NOMO-1 treated with DMSO at 0.1 percent for 48 hours (cell line): ENCODE data around the gene CDH4.

ENCODE experiments used
- DNase-seq: peaks from one replicate; lab custom pipeline; 2025; ENCODE audit not compliant: unreplicated experiment; lab: John Stamatoyannopoulos, UW

The CDH4 gene

DNA sequence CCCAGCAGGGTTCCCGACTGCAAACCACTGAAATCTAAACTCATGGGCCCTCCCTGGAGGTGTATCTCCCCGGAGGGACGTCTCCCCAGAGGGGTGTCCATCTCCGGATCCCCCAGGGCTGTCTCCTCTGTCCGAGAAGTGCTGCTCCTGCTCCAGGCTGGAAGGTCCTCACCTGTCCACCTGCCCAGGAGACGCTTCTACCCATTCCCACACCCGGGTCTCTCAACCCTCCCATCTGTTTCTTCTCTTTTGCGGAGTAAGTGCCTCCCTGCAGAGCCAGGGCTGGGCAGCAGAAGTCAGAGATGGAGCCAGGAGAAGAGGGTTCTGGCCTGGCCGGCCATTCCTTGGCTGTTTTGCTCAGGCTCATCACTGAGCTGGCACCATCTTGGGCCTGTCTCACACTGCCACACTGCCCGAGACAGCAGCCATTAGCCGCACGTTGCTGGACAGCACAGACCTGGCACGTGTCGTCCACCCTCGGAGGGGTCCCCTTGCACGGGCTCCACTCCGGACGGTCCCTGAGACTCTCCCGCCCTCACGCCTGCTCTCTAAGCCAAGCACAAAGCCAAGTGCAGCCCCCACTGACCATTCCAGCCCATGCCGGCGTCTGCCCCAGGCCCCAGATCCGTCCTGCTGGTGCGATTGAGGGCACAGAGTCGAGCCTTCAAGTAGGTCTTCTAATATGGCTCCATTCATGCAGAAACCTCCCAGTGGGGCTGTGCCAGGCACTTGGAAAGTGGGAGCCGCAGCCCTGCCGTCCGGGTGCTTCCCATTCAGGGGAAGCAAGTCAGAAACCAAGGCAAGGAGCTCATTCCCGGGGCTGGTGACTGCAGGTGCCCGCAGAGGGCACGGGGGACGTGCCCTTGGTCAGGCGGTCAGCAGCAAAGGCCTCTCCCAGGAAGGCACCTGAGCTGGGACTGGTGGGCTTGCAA, 445.9 kb downstream of the CDH4 start:
- DNase-seq: no peak

DNA sequence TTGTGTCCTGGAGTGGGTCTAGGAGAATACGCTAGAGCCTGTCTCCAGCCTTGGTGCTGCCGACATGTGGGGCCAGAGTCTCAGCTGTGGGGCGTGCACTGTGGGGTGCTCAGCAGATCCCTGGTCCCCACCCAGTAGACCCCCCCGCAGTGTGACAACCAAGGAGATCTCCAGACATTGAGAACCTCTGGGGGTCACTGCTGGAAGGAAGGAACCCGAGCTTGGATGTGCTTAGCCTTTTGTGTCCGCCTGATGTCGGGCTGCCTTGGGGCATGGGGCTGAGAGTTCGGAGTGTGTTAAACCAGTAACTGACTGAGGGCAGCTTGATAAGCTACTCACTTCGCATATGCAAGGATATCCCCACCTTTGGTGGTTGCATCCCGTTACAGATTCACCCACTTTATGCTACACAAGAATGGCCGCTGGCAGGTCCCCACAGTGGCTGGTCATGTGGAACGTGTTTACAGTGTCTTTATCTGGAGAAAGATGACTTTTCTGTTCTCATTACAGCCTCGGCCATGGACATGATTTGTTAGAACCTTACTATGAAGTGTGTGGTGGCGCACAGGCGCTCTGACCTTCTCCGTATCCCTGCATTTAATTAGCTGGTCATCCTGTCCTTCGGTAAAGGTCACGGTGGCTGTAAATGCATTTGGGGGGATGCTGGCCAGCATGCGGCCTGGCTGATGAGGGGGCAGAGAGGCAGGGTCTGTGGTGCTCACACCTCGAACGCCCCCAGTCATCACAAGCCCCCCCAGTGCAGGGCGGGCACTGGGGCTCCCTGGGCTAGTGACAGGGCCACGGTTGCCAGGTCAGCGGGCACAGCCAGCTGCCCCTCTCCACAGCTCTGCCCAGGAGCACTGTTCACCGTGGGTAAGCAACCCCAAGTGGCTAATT, 446.8 kb downstream of the CDH4 start:
- no peak for DNase-seq

DNA sequence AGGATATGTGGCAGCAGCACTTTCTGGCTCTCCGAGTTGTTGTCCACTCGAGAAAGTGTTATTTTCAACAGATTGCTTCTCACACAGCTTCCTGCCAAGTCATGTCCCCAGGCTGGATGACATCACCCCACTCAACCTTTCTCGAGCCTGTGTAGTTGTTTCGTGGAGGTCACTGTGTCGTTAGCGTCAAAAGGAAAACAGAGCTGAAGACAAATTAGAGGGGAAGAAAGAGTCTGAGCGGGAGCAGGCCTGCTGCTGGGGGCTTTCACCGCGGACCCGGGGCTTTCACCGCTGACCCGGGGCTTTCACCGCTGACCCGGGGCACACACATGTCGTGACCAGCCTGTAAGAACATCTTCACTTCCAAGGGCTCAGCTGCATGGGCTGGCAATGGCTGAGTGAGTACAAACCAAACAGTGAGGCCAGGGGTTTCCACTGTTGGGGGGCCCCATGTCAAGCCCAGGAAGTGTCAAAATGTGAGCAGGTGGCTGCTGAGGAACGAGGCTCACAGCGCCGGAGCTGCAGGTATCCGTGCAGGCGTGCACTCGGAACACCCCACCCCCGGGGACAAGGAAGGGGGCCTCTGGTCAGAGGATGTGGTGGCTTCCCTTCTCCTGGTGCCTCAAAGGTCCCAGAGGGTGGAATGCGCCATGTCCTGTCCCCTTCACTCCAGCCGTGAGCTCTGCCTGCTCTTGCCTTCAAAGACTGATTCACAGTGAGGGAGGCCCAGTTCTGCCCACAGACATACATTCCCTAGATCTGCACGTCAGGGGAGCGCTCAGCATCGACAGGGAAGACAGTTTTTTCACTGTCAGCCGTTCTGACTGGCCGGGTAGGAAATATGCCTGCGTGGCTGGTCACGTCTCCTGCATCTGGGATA, 447.7 kb downstream of the CDH4 start:
- no peak for DNase-seq

- no peak for DNase-seq
Measured at GRCh38 chr20:61700595-61701140, 448.6 kb downstream of the CDH4 start.

DNA sequence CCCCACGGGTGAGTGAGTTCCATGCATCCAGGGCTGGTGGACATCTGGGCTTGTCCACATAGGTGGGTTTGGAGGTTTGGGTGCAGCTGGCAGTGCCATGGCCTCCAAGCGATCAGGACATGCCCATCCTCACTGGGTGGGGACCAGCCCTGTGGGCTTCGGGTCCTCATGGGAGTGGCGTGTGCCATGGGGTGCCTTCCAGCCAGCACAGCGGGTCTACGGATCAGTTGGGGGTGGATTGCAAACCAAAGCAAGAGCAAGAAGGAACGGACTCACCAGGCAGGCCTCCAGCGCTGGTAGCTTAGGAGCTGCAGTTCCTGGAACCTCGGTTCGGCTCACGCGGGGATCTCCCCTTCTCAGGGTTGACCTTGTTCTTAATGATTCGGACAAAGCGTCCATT, 449.3 kb downstream of the CDH4 start:
- DNase-seq: no peak

DNA sequence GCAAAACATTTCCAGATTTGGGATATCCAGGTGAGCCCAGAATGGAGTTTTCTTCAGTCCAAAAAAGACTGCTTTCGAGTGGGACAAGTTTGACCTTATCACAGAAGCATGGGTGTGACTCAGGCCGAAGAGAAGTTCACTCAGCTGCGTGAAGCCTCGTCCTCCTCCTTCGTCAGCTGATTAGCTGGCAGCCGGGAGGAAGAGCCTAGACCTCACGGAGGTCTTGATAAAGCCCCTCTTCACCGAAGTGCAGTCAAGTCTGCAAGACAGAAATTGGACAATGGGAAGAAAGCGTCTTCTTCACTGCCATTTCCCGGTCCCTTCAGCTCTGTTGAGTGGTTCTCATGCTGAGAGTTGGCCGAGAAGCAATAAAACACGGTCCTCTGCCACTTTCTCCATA, 449.7 kb downstream of the CDH4 start:
- no peak for DNase-seq

GRCh38 chr20:61702246-61702645, 450.2 kb downstream of the CDH4 start:
- DNase-seq: no peak

DNA sequence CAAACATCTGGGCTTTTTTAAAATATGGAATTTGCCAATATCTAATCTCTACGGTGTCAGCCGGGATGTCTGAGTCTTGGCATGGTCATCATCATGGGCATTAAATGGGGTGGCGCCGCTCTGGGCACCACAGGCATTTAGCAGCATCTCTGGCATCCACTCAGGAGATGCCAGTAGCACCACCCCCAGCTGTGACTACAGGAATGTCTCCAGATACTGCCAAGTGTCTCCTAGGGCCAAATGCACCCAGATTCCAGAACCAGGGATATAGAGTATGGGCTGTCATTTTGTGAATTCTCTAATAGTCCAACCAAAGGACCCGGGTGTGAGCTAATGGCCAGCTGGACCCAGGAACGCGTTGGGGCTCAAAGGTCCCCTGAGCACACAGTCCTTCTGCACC, 452.6 kb downstream of the CDH4 start:
- DNase-seq: no peak

DNA sequence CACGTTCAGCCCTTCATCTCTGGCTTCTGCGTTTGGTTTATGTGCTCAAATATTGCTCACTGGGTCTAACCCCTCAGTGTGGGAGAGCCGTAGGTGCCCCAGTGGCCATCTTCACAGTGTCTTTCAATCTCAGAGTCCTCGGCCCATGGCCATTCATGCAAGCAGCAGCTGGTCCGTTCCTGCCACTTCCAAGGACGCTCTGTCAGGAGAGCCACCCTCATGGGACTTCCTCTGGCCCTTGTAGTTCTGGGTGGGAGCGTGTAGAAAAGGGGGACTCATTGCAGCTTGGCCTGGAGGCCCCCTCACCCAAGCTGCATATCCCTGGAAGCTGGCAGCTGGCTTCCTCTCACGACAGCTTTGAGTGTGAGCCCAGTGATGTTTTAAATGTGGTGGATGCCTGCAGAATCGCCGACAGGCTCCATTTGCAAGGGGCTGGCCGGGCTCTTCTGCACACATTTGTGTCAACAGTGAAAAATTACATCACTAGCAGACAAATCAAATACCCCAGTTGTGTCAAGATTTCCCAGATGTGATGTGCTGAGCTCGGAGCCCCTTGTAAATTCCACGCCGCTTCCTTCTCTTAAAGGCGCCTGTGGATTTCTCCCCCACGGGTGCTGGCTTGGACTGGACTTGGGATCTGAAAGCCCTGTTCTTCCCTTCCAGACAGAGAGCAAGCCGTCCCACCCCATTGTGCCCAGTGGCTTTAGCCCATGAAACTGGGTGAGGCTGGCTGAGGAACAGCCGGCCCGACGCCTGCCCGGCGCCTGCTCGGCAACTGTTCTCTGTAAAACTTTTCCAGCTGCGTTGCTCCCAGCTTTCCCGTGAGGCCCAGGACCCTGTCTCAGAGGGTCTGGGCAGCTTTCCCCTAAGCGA, 453.6 kb downstream of the CDH4 start:
- no peak for DNase-seq

DNA sequence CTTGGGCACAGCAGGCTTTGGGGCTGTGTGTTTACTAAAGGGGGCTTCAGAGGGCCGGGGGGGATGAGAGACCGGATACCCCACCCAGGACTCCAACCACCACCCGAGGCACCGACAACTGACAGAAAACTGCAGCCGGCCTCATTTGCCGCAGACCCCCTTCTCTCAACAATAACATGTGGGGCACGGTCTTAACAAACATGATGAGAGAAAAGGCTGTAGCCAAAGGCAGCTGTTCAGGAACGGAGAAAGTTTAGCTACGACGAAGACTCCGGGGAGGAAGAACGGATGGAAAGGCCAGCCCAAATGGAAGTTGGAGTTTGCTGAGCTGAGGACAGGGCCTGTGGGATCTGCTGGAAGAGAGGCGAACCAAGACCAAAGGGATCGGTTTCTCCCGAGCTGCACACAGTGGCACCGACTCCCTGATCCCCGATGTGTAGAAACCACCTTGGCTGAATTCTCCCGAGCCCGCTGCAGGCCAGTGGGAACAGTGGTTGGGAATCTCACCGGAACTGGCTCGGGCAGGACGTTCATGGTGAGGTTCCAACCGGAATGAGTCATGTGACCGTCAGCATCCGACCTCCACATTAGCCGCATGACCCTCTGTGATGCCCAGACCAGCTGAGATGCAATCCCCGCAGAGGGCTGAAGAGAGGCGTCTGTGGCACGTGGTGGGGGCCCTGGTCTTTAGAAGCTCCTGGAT, 454.3 kb downstream of the CDH4 start:
- DNase-seq: no peak

DNA sequence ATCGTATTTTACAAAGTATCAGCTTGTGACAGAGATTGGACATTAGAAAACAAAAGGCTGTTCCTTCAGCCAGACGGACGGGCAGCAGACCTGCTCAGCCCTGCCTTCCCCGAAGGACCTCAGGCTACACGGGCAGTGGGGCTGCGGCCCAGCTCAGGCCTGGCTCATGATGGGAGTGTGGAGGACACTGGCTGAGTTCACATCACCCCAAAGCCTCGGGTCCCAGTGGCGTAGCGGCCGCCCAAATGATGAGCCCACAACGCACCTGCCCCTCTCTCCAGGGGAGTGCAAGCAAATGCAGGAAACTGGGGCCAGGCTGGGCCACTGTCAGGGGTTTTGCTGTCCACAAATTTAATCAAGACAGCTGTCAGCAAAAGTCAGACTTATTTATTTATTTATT, 456.8 kb downstream of the CDH4 start:
- no peak for DNase-seq

DNA sequence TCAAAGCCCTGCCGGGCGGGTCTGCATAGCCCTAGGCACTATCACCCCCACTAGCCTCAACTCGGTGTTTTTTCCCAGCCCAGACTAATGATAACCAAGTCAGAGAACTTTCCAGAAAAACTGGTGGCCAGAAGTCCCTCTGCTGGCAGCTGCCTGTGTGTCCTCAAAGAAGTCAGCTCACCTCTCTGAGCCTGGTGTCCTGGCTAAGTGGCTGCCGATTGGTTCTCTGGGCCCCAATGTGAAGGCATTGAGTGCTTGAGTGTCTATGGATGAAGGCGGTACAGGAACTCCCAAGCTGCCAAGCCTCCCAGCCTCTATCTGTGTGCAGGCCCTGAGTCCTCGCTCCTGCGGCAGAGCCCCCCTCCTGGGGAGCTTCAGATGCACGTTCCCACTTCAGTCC, 458.0 kb downstream of the CDH4 start:
- no peak for DNase-seq

DNA sequence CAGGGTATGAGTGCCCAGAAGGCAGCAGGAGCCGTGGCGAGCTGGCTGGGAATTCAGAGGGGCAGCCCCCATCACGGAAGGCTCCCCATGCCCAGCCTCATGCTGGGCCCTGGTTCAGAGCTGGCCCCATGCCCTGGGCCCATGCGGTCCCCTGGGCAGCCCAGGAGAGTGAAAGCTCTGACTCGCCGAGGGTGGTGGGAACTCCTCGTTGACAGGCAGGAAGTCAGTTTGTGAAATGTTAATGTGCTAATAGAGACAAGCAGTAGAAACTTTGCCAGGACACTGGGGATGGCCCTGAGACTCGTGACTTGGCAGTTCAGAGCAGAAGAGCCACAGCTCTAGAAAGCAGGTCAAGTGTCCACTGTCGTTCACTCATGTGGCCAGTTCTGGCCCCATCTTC, 460.6 kb downstream of the CDH4 start:
- no peak for DNase-seq

- no peak for DNase-seq
Measured at GRCh38 chr20:61718361-61719005, 466.4 kb downstream of the CDH4 start.

- no peak for DNase-seq
Measured at GRCh38 chr20:61719691-61720347, 467.8 kb downstream of the CDH4 start.

- DNase-seq: no peak
Measured at GRCh38 chr20:61720348-61720696, 468.3 kb downstream of the CDH4 start.

- no peak for DNase-seq
Measured at GRCh38 chr20:61722146-61722678, 470.2 kb downstream of the CDH4 start.
